Mesenchymal stem cell (in vitro differentiated cells and primary cell): ENCODE data around the gene RCC1.
"Not testable (repeated sequence)": the region's sequence is repeated elsewhere in the genome, so short reads cannot be mapped to it uniquely, and the experiment has no call there.

Source experiments
- DNase-seq: peaks from one replicate; pipeline ENCODE4 v3.0.0-alpha.2; 2013
- H2AFZ ChIP-seq: one replicate; pipeline ENCODE4 v1.6.1; 2013; ENCODE audit warnings: low read depth, mild to moderate bottlenecking, control low read depth, inconsistent platforms, low read length, moderate library complexity
- H2AK5ac ChIP-seq: 2 replicates; pipeline ENCODE4 v1.6.1; 2013; ENCODE audit warnings: low read length, moderate library complexity, mild to moderate bottlenecking, inconsistent platforms; ENCODE audit not compliant: severe bottlenecking
- H2BK120ac ChIP-seq: one replicate; pipeline ENCODE4 v1.6.1; 2013; ENCODE audit warnings: low read depth, mild to moderate bottlenecking, inconsistent platforms, low read length, moderate library complexity
- H2BK12ac ChIP-seq, 2 experiments: one replicate each; pipeline ENCODE4 v1.6.1; 2013; ENCODE audit warnings: inconsistent platforms in 2 of 2, low read length in 2 of 2, mild to moderate bottlenecking in 2 of 2, moderate library complexity in 2 of 2, control low read depth in 1 of 2
- H2BK15ac ChIP-seq: one replicate; pipeline ENCODE4 v1.6.1; 2013; ENCODE audit warnings: mild to moderate bottlenecking, low read depth, inconsistent platforms; ENCODE audit not compliant: poor library complexity, severe bottlenecking
- H2BK5ac ChIP-seq: 2 replicates; pipeline ENCODE4 v1.6.1; 2013; ENCODE audit warnings: low read depth, mild to moderate bottlenecking, low read length, control low read depth, inconsistent platforms; ENCODE audit not compliant: poor library complexity, severe bottlenecking
- H3K14ac ChIP-seq, 2 experiments: one replicate each; pipeline ENCODE4 v1.6.1; 2013; ENCODE audit warnings: inconsistent platforms in 2 of 2, low read length in 2 of 2, control low read depth in 1 of 2, mild to moderate bottlenecking in 1 of 2, moderate library complexity in 1 of 2
- H3K18ac ChIP-seq, 2 experiments: one replicate each; pipeline ENCODE4 v1.6.1; 2013; ENCODE audit warnings: inconsistent platforms in 2 of 2, low read length in 2 of 2, control low read depth in 1 of 2, low read depth in 1 of 2, mild to moderate bottlenecking in 1 of 2
- H3K23ac ChIP-seq, 2 experiments: one replicate each; pipeline ENCODE4 v1.6.1; 2013; ENCODE audit warnings: inconsistent platforms in 2 of 2, low read length in 2 of 2, mild to moderate bottlenecking in 2 of 2, moderate library complexity in 2 of 2, control low read depth in 1 of 2
- H3K27ac ChIP-seq: 2 replicates; pipeline ENCODE4 v1.5.1; 2013; ENCODE audit warnings: mild to moderate bottlenecking, moderate library complexity, low read length, control low read depth, inconsistent platforms; ENCODE audit not compliant: poor library complexity, severe bottlenecking
- H3K27me3 ChIP-seq, 2 experiments: 2 replicates each; pipeline versions ENCODE4 v1.6.1 to v1.7.0; 2013; ENCODE audit warnings: low read length in 2 of 2, mild to moderate bottlenecking in 2 of 2, moderate library complexity in 2 of 2, control low read depth in 1 of 2, inconsistent platforms in 1 of 2; ENCODE audit not compliant: control insufficient read depth in 1 of 2, insufficient read depth in 1 of 2
- H3K36me3 ChIP-seq, 2 experiments: 2 replicates each; pipeline versions ENCODE4 v1.6.1 to v1.7.0; 2013; ENCODE audit warnings: low read length in 2 of 2, control low read depth in 1 of 2, inconsistent platforms in 1 of 2, low read depth in 1 of 2, mild to moderate bottlenecking in 1 of 2; ENCODE audit not compliant: insufficient read depth in 2 of 2, control insufficient read depth in 1 of 2
- H3K4ac ChIP-seq, 2 experiments: one replicate each; pipeline ENCODE4 v1.6.1; 2013; ENCODE audit warnings: inconsistent platforms in 2 of 2, low read length in 2 of 2, mild to moderate bottlenecking in 2 of 2, moderate library complexity in 2 of 2, control low read depth in 1 of 2, low read depth in 1 of 2
- H3K4me1 ChIP-seq: 2 replicates; pipeline ENCODE4 v1.6.1; 2013; ENCODE audit warnings: low read depth, low read length, control low read depth; ENCODE audit not compliant: control insufficient read depth, insufficient read depth
- H3K4me2 ChIP-seq: 2 replicates; pipeline ENCODE4 v1.6.1; 2013; ENCODE audit warnings: low read length, mild to moderate bottlenecking, inconsistent platforms; ENCODE audit not compliant: poor library complexity, severe bottlenecking
- H3K4me3 ChIP-seq, 2 experiments: 2 replicates each; pipeline versions ENCODE4 v1.5.1 to v1.7.0; 2013; ENCODE audit warnings: low read length in 2 of 2, mild to moderate bottlenecking in 2 of 2, control low read depth in 1 of 2, low read depth in 1 of 2; ENCODE audit not compliant: insufficient read depth in 1 of 2
- H3K79me1 ChIP-seq: replicated peaks from 2 replicates; pipeline ENCODE4 v1.6.1; 2013; ENCODE audit warnings: mild to moderate bottlenecking, control low read depth, low read length, inconsistent platforms; ENCODE audit not compliant: poor library complexity, severe bottlenecking
- H3K9ac ChIP-seq: 2 replicates; pipeline ENCODE4 v1.7.0; 2013; ENCODE audit warnings: mild to moderate bottlenecking, low read length, moderate library complexity
- H3K9me3 ChIP-seq: 2 replicates; pipeline ENCODE4 v1.7.0; 2013; ENCODE audit warnings: mild to moderate bottlenecking, low read length; ENCODE audit not compliant: control insufficient read depth
- H4K8ac ChIP-seq: one replicate; pipeline ENCODE4 v1.6.1; 2013; ENCODE audit warnings: inconsistent platforms, mild to moderate bottlenecking, low read length, moderate library complexity
- H4K91ac ChIP-seq: one replicate; pipeline ENCODE4 v1.6.1; 2013; ENCODE audit warnings: mild to moderate bottlenecking, low read length, inconsistent platforms
- WGBS: methylation state at CpG from one replicate; pipeline ENCODE4 v1.1.7; 2013; ENCODE audit warnings: mixed read lengths; 5-methylcytosine and 5-hydroxymethylcytosine counted together

RCC1 gene

DNA sequence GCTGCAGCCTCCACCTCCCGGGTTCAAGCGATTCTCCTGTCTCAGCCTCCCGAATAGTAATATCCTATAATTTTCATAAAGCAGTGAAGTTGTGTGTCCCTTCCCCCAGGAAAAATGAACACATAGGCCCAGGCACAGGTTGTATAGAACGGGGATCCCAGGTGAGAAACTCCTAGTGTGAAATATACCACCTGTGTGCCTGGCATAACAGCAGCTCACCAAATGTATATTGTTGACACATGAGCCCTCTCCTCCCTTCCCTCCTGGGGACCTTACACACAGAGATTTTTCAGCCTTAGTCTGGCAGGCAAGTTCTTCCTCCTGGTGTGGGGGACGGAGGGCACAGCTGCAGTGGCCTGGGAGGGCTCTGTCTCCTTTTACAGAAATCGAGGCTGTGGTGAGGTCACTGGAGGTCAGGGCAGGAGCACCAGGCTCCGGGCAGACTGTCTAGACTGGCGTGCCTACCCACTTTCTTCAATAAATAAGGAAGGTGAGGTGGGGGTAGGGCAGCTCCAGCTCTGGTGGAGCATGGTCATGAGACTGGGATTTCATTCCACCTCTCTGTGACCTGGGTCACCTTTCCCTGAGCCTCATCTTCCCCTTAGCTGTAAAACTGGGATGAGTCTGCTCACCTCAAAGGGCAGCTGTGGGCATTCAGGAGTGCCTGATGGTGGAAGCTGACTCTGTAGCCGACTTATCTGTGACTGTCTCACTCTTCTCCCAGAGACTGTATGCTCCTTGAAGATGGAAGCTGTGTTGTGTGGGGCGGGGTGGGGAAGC, 14.3 kb downstream of the RCC1 start:
- no peak overlapping the region for H2BK120ac ChIP-seq
- no peak overlapping the region for H3K14ac ChIP-seq
- H3K9me3 ChIP-seq = no peaks in the 10 kb centered on the region
- H3K4me2 ChIP-seq = no peak overlapping the region
- H3K27me3 ChIP-seq = no peaks in the 10 kb centered on the region
- H2AK5ac ChIP-seq = no peak overlapping the region
- H4K8ac ChIP-seq = no peak overlapping the region
- no peak overlapping the region for H4K91ac ChIP-seq
- no peak overlapping the region for H3K9ac ChIP-seq
- H2BK5ac ChIP-seq = no peak overlapping the region
- H2BK12ac ChIP-seq = no peak overlapping the region
- H3K23ac ChIP-seq = no peak overlapping the region
- H3K79me1 ChIP-seq = peaks cover 26% of the 10 kb centered on the region
- no peak for DNase-seq
- no peak overlapping the region for H2AFZ ChIP-seq
- no peak overlapping the region for H3K18ac ChIP-seq
- peaks cover 0 to 6% of the 10 kb centered on the region in 2 experiments for H3K36me3 ChIP-seq
- peaks cover 18% of the 10 kb centered on the region for H3K4me1 ChIP-seq
- H2BK15ac ChIP-seq = no peak overlapping the region
- no peak overlapping the region for H3K27ac ChIP-seq
- WGBS = 89% methylated on average over 9 of the region's 10 CpGs
- H3K4me3 ChIP-seq = no peak overlapping the region
- H3K4ac ChIP-seq = no peak overlapping the region

DNA sequence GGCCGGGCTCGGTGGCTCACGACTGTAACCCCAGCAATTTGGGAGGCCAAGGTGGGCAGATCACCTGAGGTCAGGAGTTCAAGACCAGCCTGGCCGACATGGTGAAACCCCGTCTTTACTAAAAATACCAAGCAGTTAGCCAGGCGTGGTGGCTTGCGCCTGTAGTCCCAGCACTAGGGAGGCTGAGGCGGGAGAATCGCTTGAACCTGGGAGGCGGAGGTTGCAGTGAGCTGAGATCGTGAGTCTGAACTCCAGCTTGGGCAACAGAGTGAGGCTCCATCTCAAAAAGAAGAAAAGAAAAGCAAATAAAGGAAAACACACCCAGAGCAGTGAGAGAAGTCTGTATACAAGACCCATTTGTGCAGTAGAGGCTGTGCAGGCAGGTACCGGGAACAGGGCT, 15.0 kb downstream of the RCC1 start:
- peaks cover 18% of the 10 kb centered on the region for H3K4me1 ChIP-seq
- not testable (repeated sequence) for DNase-seq, H4K8ac ChIP-seq, H2BK5ac ChIP-seq, H3K36me3 ChIP-seq, H3K9me3 ChIP-seq, H3K4me3 ChIP-seq, H3K4me2 ChIP-seq, H3K27ac ChIP-seq, H3K4ac ChIP-seq, H3K18ac ChIP-seq, H3K27me3 ChIP-seq, H2AFZ ChIP-seq, H2AK5ac ChIP-seq, H4K91ac ChIP-seq, H2BK120ac ChIP-seq, H2BK15ac ChIP-seq, H2BK12ac ChIP-seq, H3K23ac ChIP-seq, H3K14ac ChIP-seq, H3K9ac ChIP-seq
- H3K79me1 ChIP-seq = peaks cover 30% of the 10 kb centered on the region
- WGBS = 95% methylated on average over 12 of the region's 12 CpGs

DNA sequence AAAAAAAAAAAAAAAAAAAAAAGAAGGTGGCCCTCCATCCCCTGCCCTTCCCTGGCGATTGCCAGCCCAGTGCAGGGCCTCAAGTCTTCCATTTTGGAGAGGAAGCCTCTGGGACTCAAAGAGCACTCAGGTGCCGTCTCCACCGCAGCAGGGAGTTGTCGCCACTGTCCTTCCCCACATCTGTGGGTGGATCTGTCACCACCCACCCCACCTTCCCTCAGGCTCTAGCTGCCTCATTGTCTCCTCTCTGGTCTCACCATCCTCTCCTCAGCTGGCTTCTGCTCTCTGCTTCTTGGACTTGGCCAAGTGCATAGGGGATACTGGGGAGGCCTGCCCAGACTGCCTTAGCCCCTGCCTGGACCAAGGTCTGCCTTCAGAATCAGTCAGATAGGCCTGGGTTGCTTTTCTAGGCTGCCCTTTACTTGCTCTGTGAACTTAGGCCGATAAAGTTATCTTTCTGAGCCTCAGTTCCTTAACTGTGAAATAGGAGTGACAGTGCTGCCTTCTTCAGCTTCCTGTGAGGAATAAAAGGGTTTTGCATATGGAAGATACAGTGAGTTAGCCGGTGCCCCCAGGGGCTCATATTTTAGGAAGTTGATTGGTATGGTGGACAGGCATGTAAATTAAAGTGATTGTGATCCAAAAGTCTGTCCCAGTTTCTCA, 15.8 kb downstream of the RCC1 start:
- H3K4me3 ChIP-seq = no peak overlapping the region
- H3K4me2 ChIP-seq = no peak overlapping the region
- 95% methylated on average over 6 of the region's 6 CpGs for WGBS

DNA sequence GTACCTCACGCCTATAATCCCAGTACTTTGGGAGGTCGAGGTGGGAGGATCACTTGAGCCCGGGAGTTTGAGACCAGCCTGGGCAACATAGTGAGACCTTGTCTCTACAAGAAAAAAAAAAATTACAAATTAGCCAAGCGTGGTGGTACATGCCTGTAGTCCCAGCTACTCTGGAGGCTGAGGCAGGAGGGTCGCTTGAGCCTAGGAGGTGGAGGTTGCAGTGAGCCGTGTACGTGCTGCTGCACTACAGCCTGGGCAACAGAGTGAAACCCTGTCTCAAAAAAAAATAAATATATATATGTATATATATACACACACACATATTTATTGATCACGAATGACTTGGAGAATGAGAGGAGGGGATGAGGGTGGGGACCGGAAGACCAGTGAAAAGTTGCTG, 16.7 kb downstream of the RCC1 start:
- not testable (repeated sequence) for H3K14ac ChIP-seq, H2BK12ac ChIP-seq, H3K9me3 ChIP-seq, H2AK5ac ChIP-seq, H2BK5ac ChIP-seq, H3K18ac ChIP-seq, H2AFZ ChIP-seq, H3K36me3 ChIP-seq, H3K4ac ChIP-seq, H2BK120ac ChIP-seq, DNase-seq, H3K9ac ChIP-seq, H4K8ac ChIP-seq, H2BK15ac ChIP-seq, H3K27me3 ChIP-seq, H3K4me3 ChIP-seq, H3K27ac ChIP-seq, H3K23ac ChIP-seq, H3K4me2 ChIP-seq, H4K91ac ChIP-seq
- 94% methylated on average over 7 of the region's 9 CpGs for WGBS
- H3K4me1 ChIP-seq = peaks cover 22% of the 10 kb centered on the region
- H3K79me1 ChIP-seq = peaks cover 37% of the 10 kb centered on the region

More for the DNA sequence above, 15.8 kb downstream of the RCC1 start:
- Histone ChIP-seq H3K4me1 (peaks cover 18% of the 10 kb centered on the region), H2BK12ac (no peak overlapping the region), H3K18ac (no peak overlapping the region), H3K27me3 (no peaks in the 10 kb centered on the region), H2AK5ac (no peak overlapping the region), H2AFZ (no peak overlapping the region), H4K91ac (no peak overlapping the region), H3K27ac (no peak overlapping the region), H2BK120ac (no peak overlapping the region), H2BK15ac (no peak overlapping the region), H2BK5ac (no peak overlapping the region), H3K36me3 (peaks cover 0 to 6% of the 10 kb centered on the region in 2 experiments), H3K23ac (no peak overlapping the region), H3K9ac (no peak overlapping the region), H3K14ac (no peak overlapping the region), H3K9me3 (no peaks in the 10 kb centered on the region), H4K8ac (no peak overlapping the region), H3K4ac (no peak overlapping the region), H3K79me1 (peaks cover 33% of the 10 kb centered on the region)
- DNase-seq = no peak
